ENCODE measurements around the gene ATP1B3.
"Not testable (repeated sequence)": the region's sequence is repeated elsewhere in the genome, so short reads cannot be mapped to it uniquely, and the experiment has no call there.

Gene ATP1B3

GRCh38 chr3:141915766-141916165 lies 39.3 kb downstream of the ATP1B3 start:
- no peak for TF ChIP-seq CTCF (conservative IDR thresholded peaks at IDR 0.05; ENCODE audit: low read depth, low read length)
- DNase-seq (ENCODE audit: low read depth), result peak; percentile 43
- no peak overlapping the region for H3K4me3 ChIP-seq (ENCODE audit: low read length)

GRCh38 chr3:141920701-141921100 lies 44.3 kb downstream of the ATP1B3 start:
- H3K4me3 ChIP-seq (ENCODE audit: low read length), result no peak overlapping the region
- TF ChIP-seq CTCF (conservative IDR thresholded peaks at IDR 0.05; ENCODE audit: low read depth, low read length), result no peak
- DNase-seq (ENCODE audit: low read depth), result no peak

GRCh38 chr3:141921316-141921715 lies 44.9 kb downstream of the ATP1B3 start:
- H3K4me3 ChIP-seq (ENCODE audit: low read length), result no peak overlapping the region
- TF ChIP-seq CTCF (conservative IDR thresholded peaks at IDR 0.05; ENCODE audit: low read depth, low read length), result no peak
- DNase-seq (ENCODE audit: low read depth), result no peak

GRCh38 chr3:141925677-141926076 lies 49.2 kb downstream of the ATP1B3 start:
- not testable (repeated sequence) for H3K4me3 ChIP-seq (ENCODE audit: low read length); DNase-seq (ENCODE audit: low read depth)

- no peak overlapping the region for H3K4me3 ChIP-seq (ENCODE audit: low read length)
- DNase-seq (ENCODE audit: low read depth), result no peak
- TF ChIP-seq CTCF (conservative IDR thresholded peaks at IDR 0.05; ENCODE audit: low read depth, low read length), result no peak
These were observed 50.5 kb downstream of the ATP1B3 start for GRCh38 chr3:141926929-141927328.

- no peak for DNase-seq (ENCODE audit: low read depth)
- no peak for TF ChIP-seq CTCF (conservative IDR thresholded peaks at IDR 0.05; ENCODE audit: low read depth, low read length)
These were observed 52.3 kb downstream of the ATP1B3 start for GRCh38 chr3:141928631-141929270.

GRCh38 chr3:141929341-141929995 lies 53.0 kb downstream of the ATP1B3 start:
- no peak for DNase-seq (ENCODE audit: low read depth)
- no peak for TF ChIP-seq CTCF (conservative IDR thresholded peaks at IDR 0.05; ENCODE audit: low read depth, low read length)
- H3K4me3 ChIP-seq (ENCODE audit: low read length), result no peak overlapping the region

More at GRCh38 chr3:141928631-141929270, 52.3 kb downstream of the ATP1B3 start:
- no peak overlapping the region for H3K4me3 ChIP-seq (ENCODE audit: low read length)
